HCT116 (cell line): ENCODE results near the gene ABCG5. TPM values are rescaled to one million over a fixed set of nuclear protein-coding genes. Genes with fewer than 3 reads are reported as not detected.

ENCODE experiments used
- ATAC-seq: fragments of 200-7000 bp; cut with Tn5 transposase; 2 replicates; pipeline ENCODE4 v1.9.1; 2020; ENCODE audit warnings: mild to moderate bottlenecking, moderate library complexity
- BruUV-seq: library from RNA; stranded (reverse); fragments of 400-500 nt; replicated peaks from 2 replicates; lab custom pipeline; 2021; lab: Mats Ljungman, UMichigan
- CTCF ChIA-PET: fragments of 300-600 bp; sonication (Branson Sonifier 250); formaldehyde crosslinking; loops from one replicate; lab custom pipeline; 2021; ENCODE audit warnings: antibody characterized with exemption; lab: Charles Lee
- POLR2A ChIA-PET: fragments of 300-600, 350-600 bp; sonication (Branson Sonifier 250); formaldehyde crosslinking; loops from one replicate; lab custom pipeline; 2021; ENCODE audit warnings: antibody characterized with exemption; lab: Charles Lee
- RAD21 ChIA-PET, 2 experiments: fragments of 300-600 bp; sonication (Branson Sonifier 250); formaldehyde crosslinking; loops; one replicate each; lab custom pipeline; 2023; ENCODE audit warnings: low total read pairs in 2 of 2; ENCODE audit not compliant: uncharacterized antibody in 2 of 2, unreplicated experiment in 2 of 2, low non-redundant PET in 1 of 2; lab: Charles Lee
- DNase-seq: peaks from one replicate; pipeline ENCODE4 v3.0.0-alpha.2; 2010; ENCODE audit warnings: low read depth, low spot score
- H2AFZ ChIP-seq: fragments of 200-600 bp; shearing (Covaris generic), sonication (generic); 2 replicates; pipeline ENCODE4 v1.6.1; 2017; ENCODE audit warnings: low read depth, mixed run types, mixed read lengths, antibody characterized with exemption, low read length; ENCODE audit not compliant: poor library complexity, severe bottlenecking
- H3K27ac ChIP-seq: 2 replicates; pipeline ENCODE4 v1.5.1; 2012; ENCODE audit warnings: low read depth, low read length
- H3K27me3 ChIP-seq: fragments of 200-600 bp; sonication (generic); 2 replicates; pipeline ENCODE4 v1.6.1; 2016; ENCODE audit warnings: mixed run types, low read length, mixed read lengths; ENCODE audit not compliant: insufficient read depth
- H3K36me3 ChIP-seq, 2 experiments: fragments of 200-500 bp in 1 of 2; fragments of 200-600 bp in 1 of 2; sonication (Bioruptor generic) in 1 of 2; sonication (generic) in 1 of 2; 2 replicates each; pipeline versions ENCODE4 v1.5.1 to v1.6.1; 2014 to 2016; ENCODE audit warnings: low read length in 2 of 2, inconsistent platforms in 1 of 2, mixed read lengths in 1 of 2, mixed run types in 1 of 2; ENCODE audit not compliant: insufficient read depth in 2 of 2, control insufficient read depth in 1 of 2
- H3K4me1 ChIP-seq, 2 experiments: fragments of 200-600 bp in 1 of 2; sonication (generic) in 1 of 2; 2 replicates each; pipeline versions ENCODE4 v1.5.1 to v1.6.1; 2012 to 2017; ENCODE audit warnings: low read length in 2 of 2, inconsistent platforms in 1 of 2, mild to moderate bottlenecking in 1 of 2, mixed read lengths in 1 of 2, mixed run types in 1 of 2, moderate library complexity in 1 of 2; ENCODE audit not compliant: insufficient read depth in 2 of 2, control insufficient read depth in 1 of 2
- H3K4me2 ChIP-seq: fragments of 200-600 bp; sonication (generic); 2 replicates; pipeline ENCODE4 v1.6.1; 2017; ENCODE audit warnings: mixed run types, low read length, mixed read lengths
- H3K4me3 ChIP-seq, 2 experiments: fragments of 200-600 bp in 1 of 2; sonication (generic) in 1 of 2; replicated peaks in 1 of 2; 2 replicates each; pipeline ENCODE4 v1.5.1; 2011 to 2016; ENCODE audit warnings: low read length in 2 of 2, control low read depth in 1 of 2, low read depth in 1 of 2, mild to moderate bottlenecking in 1 of 2, mixed read lengths in 1 of 2, mixed run types in 1 of 2
- H3K79me2 ChIP-seq: fragments of 200-600 bp; sonication (generic); 2 replicates; pipeline ENCODE4 v1.6.1; 2017; ENCODE audit warnings: mild to moderate bottlenecking, mixed run types, low read length, moderate library complexity, mixed read lengths; ENCODE audit not compliant: insufficient read depth
- H3K9ac ChIP-seq: fragments of 200-600 bp; sonication (generic); 2 replicates; pipeline ENCODE4 v1.6.1; 2016; ENCODE audit warnings: low read length, mixed read lengths
- H3K9me2 ChIP-seq: fragments of 200-600 bp; sonication (generic), shearing (Covaris generic); 2 replicates; pipeline ENCODE4 v1.6.1; 2017; ENCODE audit warnings: mixed run types, mild to moderate bottlenecking, moderate library complexity; ENCODE audit not compliant: insufficient read depth
- H3K9me3 ChIP-seq, 2 experiments: fragments of 200-500 bp in 1 of 2; fragments of 200-600 bp in 1 of 2; sonication (Bioruptor generic) in 1 of 2; sonication (generic) in 1 of 2; 2 replicates each; pipeline ENCODE4 v1.6.1; 2014 to 2017; ENCODE audit warnings: low read length in 2 of 2, mixed read lengths in 2 of 2, inconsistent platforms in 1 of 2, low read depth in 1 of 2, mild to moderate bottlenecking in 1 of 2, mixed run types in 1 of 2, moderate library complexity in 1 of 2; ENCODE audit not compliant: control insufficient read depth in 1 of 2, insufficient read depth in 1 of 2
- H4K20me1 ChIP-seq: fragments of 200-600 bp; sonication (generic), shearing (Covaris generic); 2 replicates; pipeline ENCODE4 v1.6.1; 2017; ENCODE audit warnings: mixed run types, mild to moderate bottlenecking, moderate library complexity; ENCODE audit not compliant: insufficient read depth
- ATF3 ChIP-seq: IDR thresholded peaks from 2 replicates; pipeline ENCODE4 v1.6.1; 2012
- CBX3 ChIP-seq: IDR thresholded peaks from 2 replicates; pipeline ENCODE4 v1.6.1; 2012; ENCODE audit warnings: low read depth
- CEBPB ChIP-seq: IDR thresholded peaks from 2 replicates; pipeline ENCODE4 v1.6.1; 2012; ENCODE audit warnings: low read depth
- EGR1 ChIP-seq: IDR thresholded peaks from 2 replicates; pipeline ENCODE4 v1.6.1; 2012; ENCODE audit warnings: low read depth
- ELF1 ChIP-seq: IDR thresholded peaks from 2 replicates; pipeline ENCODE4 v1.6.1; 2012; ENCODE audit warnings: low read depth, borderline replicate concordance
- EZH2phosphoT487 ChIP-seq: fragments of 200-600 bp; IDR thresholded peaks from 2 replicates; pipeline ENCODE4 v1.6.1; 2018; ENCODE audit warnings: antibody characterized with exemption, borderline replicate concordance
- FOSL1 ChIP-seq: IDR thresholded peaks from 2 replicates; pipeline ENCODE4 v1.6.1; 2012; ENCODE audit warnings: low read depth
- JUND ChIP-seq: IDR thresholded peaks from 2 replicates; pipeline ENCODE4 v1.6.1; 2012
- MAX ChIP-seq: IDR thresholded peaks from 2 replicates; pipeline ENCODE4 v1.6.1; 2012
- POLR2A ChIP-seq: IDR thresholded peaks from 2 replicates; pipeline ENCODE4 v1.7.0; 2011; ENCODE audit warnings: borderline replicate concordance; ENCODE audit not compliant: insufficient read depth, insufficient read length; ENCODE audit errors: extremely low read depth
- POLR2AphosphoS5 ChIP-seq: IDR thresholded peaks from 2 replicates; pipeline ENCODE4 v1.6.1; 2011; ENCODE audit warnings: mild to moderate bottlenecking, low read depth, low read length, moderate library complexity
- RAD21 ChIP-seq: IDR thresholded peaks from 2 replicates; pipeline ENCODE4 v1.6.1; 2012; ENCODE audit warnings: low read depth, mild to moderate bottlenecking
- REST ChIP-seq: IDR thresholded peaks from 2 replicates; pipeline ENCODE4 v1.6.1; 2012; ENCODE audit warnings: low read depth
- SIN3A ChIP-seq: IDR thresholded peaks from 2 replicates; pipeline ENCODE4 v1.6.1; 2012; ENCODE audit warnings: low read depth
- SP1 ChIP-seq: IDR thresholded peaks from 2 replicates; pipeline ENCODE4 v1.6.1; 2012; ENCODE audit warnings: low read depth
- SRF ChIP-seq: IDR thresholded peaks from 2 replicates; pipeline ENCODE4 v1.6.1; 2012; ENCODE audit warnings: low read depth
- TCF7L2 ChIP-seq: IDR thresholded peaks from 2 replicates; pipeline ENCODE4 v1.7.0; 2011; ENCODE audit warnings: borderline replicate concordance, inconsistent platforms; ENCODE audit not compliant: insufficient read depth, insufficient read length; ENCODE audit errors: extremely low read depth
- ZNF274 ChIP-seq: fragments of 200-500 bp; sonication (Bioruptor generic); IDR thresholded peaks from 2 replicates; pipeline ENCODE4 v1.6.1; 2014; ENCODE audit warnings: mild to moderate bottlenecking, low read depth, low read length, inconsistent platforms
- intact Hi-C: fragments of 100-400 bp; cut with micrococcal nuclease; formaldehyde crosslinking; loops from 2 replicates; pipeline ENCODE4 v1.10.0; 2022
- total RNA-seq: library from RNA; stranded (reverse); gene quantifications from one replicate; pipeline ENCODE4 v1.2.1, GENCODE V29; 2021; ENCODE audit not compliant: unreplicated experiment

Gene ABCG5
- total RNA-seq, 1 experiment from 2014 or later = not detected

GRCh38 chr2:43766006-43766405, 72.6 kb downstream of the ABCG5 start:
- Histone ChIP-seq H3K9ac (no peak overlapping the region), H3K27ac (no peak overlapping the region), H3K36me3 (no peaks in the 10 kb centered on the region), H4K20me1 (no peaks in the 10 kb centered on the region), H3K9me2 (no peaks in the 10 kb centered on the region), H3K79me2 (no peaks in the 10 kb centered on the region), H2AFZ (no peak overlapping the region), H3K4me3 (no peak overlapping the region), H3K4me1 (no peaks in the 10 kb centered on the region), H3K4me2 (no peak overlapping the region), H3K9me3 (no peaks in the 10 kb centered on the region), H3K27me3 (no peaks in the 10 kb centered on the region)
- intact Hi-C loops = no loop called here
- ChIA-PET CTCF (no interaction called here), RAD21 (no interaction called here), POLR2A (no interaction called here)
- TF ChIP-seq ZNF274 = no peak
- TF ChIP-seq TCF7L2 = no peak
- TF ChIP-seq RAD21 = no peak
- no peak for TF ChIP-seq ELF1
- TF ChIP-seq EZH2phosphoT487 = no peak
- no peak for TF ChIP-seq FOSL1
- TF ChIP-seq SIN3A = no peak
- no peak for TF ChIP-seq CBX3
- TF ChIP-seq POLR2AphosphoS5 = no peak
- TF ChIP-seq SRF = no peak
- TF ChIP-seq REST = no peak
- TF ChIP-seq POLR2A = no peak
- no peak for TF ChIP-seq MAX
- no peak for TF ChIP-seq ATF3
- no peak for TF ChIP-seq JUND
- no peak for TF ChIP-seq SP1
- TF ChIP-seq EGR1 = no peak
- no peak for TF ChIP-seq CEBPB
- ATAC-seq (no peak), DNase-seq (no peak)
- no TSS peak for BruUV-seq
